ENCODE results near the gene TOM1L1. TPM values are rescaled to one million over a fixed set of nuclear protein-coding genes. Genes with fewer than 3 reads are reported as not detected.

The TOM1L1 gene
- total RNA-seq, 1 donor from 2014 or later: 107 TPM

GRCh38 chr17:54920819-54921218 lies 20.2 kb downstream of the TOM1L1 start:
- peaks cover 7% of the 10 kb centered on the region for H3K9me3 ChIP-seq (ENCODE audit: low read depth)
- no peak overlapping the region for H3K4me3 ChIP-seq
- H2AFZ ChIP-seq (replicated peaks): no peak overlapping the region
- H3F3A ChIP-seq (ENCODE audit: low read depth): no peaks in the 10 kb centered on the region
- Mint-ChIP-seq H3K27me3 (ENCODE audit: insufficient read depth, low read depth) (no peaks in the 10 kb centered on the region), H3K27ac (no peak overlapping the region), H3K36me3 (peaks cover 41% of the 10 kb centered on the region), H3K9me3 (peaks cover 18% of the 10 kb centered on the region), H3K4me3 (no peak overlapping the region), H3K4me1 (no peaks in the 10 kb centered on the region)
- H3K9ac ChIP-seq: no peak overlapping the region
- no peak for DNase-seq (ENCODE audit: low spot score)
- H3K4me2 ChIP-seq: no peak overlapping the region
- H3K27me3 ChIP-seq: no peaks in the 10 kb centered on the region
- peaks cover 20% of the 10 kb centered on the region for H3K36me3 ChIP-seq
- TF ChIP-seq CTCF (IDR thresholded peaks at IDR 0.05) (no peak), EZH2phosphoT487 (IDR thresholded peaks at IDR 0.05) (no peak), EZH2 (IDR thresholded peaks at IDR 0.05) (no peak)
- no peak overlapping the region for H3K27ac ChIP-seq
- no peaks in the 10 kb centered on the region for H3K79me2 ChIP-seq (ENCODE audit: low read depth)
- H3K4me1 ChIP-seq: no peaks in the 10 kb centered on the region
- no peaks in the 10 kb centered on the region for H4K20me1 ChIP-seq (ENCODE audit: low read depth)

GRCh38 chr17:54924405-54924804 lies 23.8 kb downstream of the TOM1L1 start:
- no peak overlapping the region for H3K9ac ChIP-seq
- no peaks in the 10 kb centered on the region for H3K9me3 ChIP-seq (ENCODE audit: low read depth)
- H3K4me3 ChIP-seq: no peak overlapping the region
- H3K27me3 Mint-ChIP-seq (ENCODE audit: insufficient read depth, low read depth): peaks cover 3% of the 10 kb centered on the region
- H3K36me3 ChIP-seq: peaks cover 3% of the 10 kb centered on the region
- H3K9me3 Mint-ChIP-seq: no peaks in the 10 kb centered on the region
- no peaks in the 10 kb centered on the region for H3K27me3 ChIP-seq
- no peak overlapping the region for H3K4me3 Mint-ChIP-seq
- H3K4me1 ChIP-seq: no peaks in the 10 kb centered on the region
- H3K4me2 ChIP-seq: no peak overlapping the region
- no peak for DNase-seq (ENCODE audit: low spot score)
- H3F3A ChIP-seq (ENCODE audit: low read depth): no peaks in the 10 kb centered on the region
- peaks cover 2% of the 10 kb centered on the region for H3K4me1 Mint-ChIP-seq
- H3K79me2 ChIP-seq (ENCODE audit: low read depth): no peaks in the 10 kb centered on the region
- peaks cover 28% of the 10 kb centered on the region for H3K36me3 Mint-ChIP-seq
- no peak overlapping the region for H3K27ac Mint-ChIP-seq
- no peak overlapping the region for H3K27ac ChIP-seq
- TF ChIP-seq EZH2 (IDR thresholded peaks at IDR 0.05): no peak
- TF ChIP-seq CTCF (IDR thresholded peaks at IDR 0.05): no peak
- no peak for TF ChIP-seq EZH2phosphoT487 (IDR thresholded peaks at IDR 0.05)
- H4K20me1 ChIP-seq (ENCODE audit: low read depth): no peaks in the 10 kb centered on the region
- no peak overlapping the region for H2AFZ ChIP-seq (replicated peaks)

- Histone ChIP-seq H3K27me3 (no peaks in the 10 kb centered on the region), H3K4me3 (no peak overlapping the region), H3F3A (ENCODE audit: low read depth) (no peaks in the 10 kb centered on the region), H3K79me2 (ENCODE audit: low read depth) (no peaks in the 10 kb centered on the region), H3K9ac (no peak overlapping the region), H4K20me1 (ENCODE audit: low read depth) (no peaks in the 10 kb centered on the region), H3K4me1 (no peaks in the 10 kb centered on the region), H3K4me2 (no peak overlapping the region), H2AFZ (replicated peaks) (no peak overlapping the region), H3K27ac (no peak overlapping the region), H3K9me3 (ENCODE audit: low read depth) (no peaks in the 10 kb centered on the region), H3K36me3 (peaks cover 6% of the 10 kb centered on the region)
- DNase-seq (ENCODE audit: low spot score): no peak
- Mint-ChIP-seq H3K36me3 (peaks cover 35% of the 10 kb centered on the region), H3K9me3 (no peaks in the 10 kb centered on the region), H3K27me3 (ENCODE audit: insufficient read depth, low read depth) (peaks cover 3% of the 10 kb centered on the region), H3K4me3 (no peak overlapping the region), H3K4me1 (peaks cover 2% of the 10 kb centered on the region), H3K27ac (no peak overlapping the region)
- TF ChIP-seq EZH2 (IDR thresholded peaks at IDR 0.05): no peak
- TF ChIP-seq CTCF (IDR thresholded peaks at IDR 0.05): no peak
- no peak for TF ChIP-seq EZH2phosphoT487 (IDR thresholded peaks at IDR 0.05)
Observed at GRCh38 chr17:54927525-54927924, 26.9 kb downstream of the TOM1L1 start.

All from neural progenitor cell (in vitro differentiated cells).